Measurements from ENCODE around the gene UNC5CL. TPM values are rescaled to one million over a fixed set of nuclear protein-coding genes. Genes with fewer than 3 reads are reported as not detected.

Gene UNC5CL
- polyA plus RNA-seq, 1 donor (not counting 4 experiments of a cell fraction or from before 2014, with no cell fraction given), result 0.34 TPM

DNA sequence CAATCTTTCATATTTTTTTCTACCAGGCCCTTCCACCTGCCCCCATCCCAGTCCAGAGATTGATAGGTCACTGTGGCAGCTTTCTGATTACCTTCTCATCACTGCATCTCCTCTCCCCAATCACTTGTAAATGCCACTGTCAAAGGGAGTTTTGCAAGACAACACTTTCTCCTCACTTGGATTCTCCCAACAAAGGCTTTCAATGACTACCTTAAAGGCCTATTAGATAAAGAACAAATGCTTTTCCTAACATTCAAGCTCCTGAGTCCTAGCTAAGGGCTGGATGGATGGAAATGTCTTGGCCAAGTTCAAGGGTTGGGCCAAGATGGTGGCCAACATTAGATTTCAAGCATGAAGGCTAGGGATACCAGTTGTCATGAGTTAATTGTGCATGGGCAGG, 55.3 kb downstream of the UNC5CL start:
- H3K27me3 ChIP-seq (ENCODE audit: control insufficient read depth, extremely low read depth, insufficient read depth, low read length), result peaks cover 7% of the 10 kb centered on the region
- no peak for DNase-seq (ENCODE audit: low read depth, low spot score)
- no peak for FAIRE-seq
- no peaks in the 10 kb centered on the region for H3K36me3 ChIP-seq (ENCODE audit: control insufficient read depth in 2 of 2, extremely low read depth in 1 of 2, insufficient read depth in 2 of 2, low read length in 2 of 2)
- dilution Hi-C loops (cut with MboI; ENCODE audit: extremely low pct_ligation_motif_present, low sequenced_read_pairs), result no loop called here
- H3K4me2 ChIP-seq (ENCODE audit: control insufficient read depth, extremely low read depth, insufficient read depth, low read depth, low read length), result no peak overlapping the region
- no peak overlapping the region for H3K4me3 ChIP-seq (ENCODE audit: control insufficient read depth in 2 of 3, extremely low read depth in 1 of 3, insufficient read depth in 2 of 3, low read depth in 1 of 3, low read length in 3 of 3)
- no peak overlapping the region for H3K27ac ChIP-seq (ENCODE audit: control insufficient read depth, insufficient read depth, low read length)
- no peak overlapping the region for H3K9ac ChIP-seq (ENCODE audit: control insufficient read depth, extremely low read depth, insufficient read depth, low read length)
- TF ChIP-seq, protein P1, sequence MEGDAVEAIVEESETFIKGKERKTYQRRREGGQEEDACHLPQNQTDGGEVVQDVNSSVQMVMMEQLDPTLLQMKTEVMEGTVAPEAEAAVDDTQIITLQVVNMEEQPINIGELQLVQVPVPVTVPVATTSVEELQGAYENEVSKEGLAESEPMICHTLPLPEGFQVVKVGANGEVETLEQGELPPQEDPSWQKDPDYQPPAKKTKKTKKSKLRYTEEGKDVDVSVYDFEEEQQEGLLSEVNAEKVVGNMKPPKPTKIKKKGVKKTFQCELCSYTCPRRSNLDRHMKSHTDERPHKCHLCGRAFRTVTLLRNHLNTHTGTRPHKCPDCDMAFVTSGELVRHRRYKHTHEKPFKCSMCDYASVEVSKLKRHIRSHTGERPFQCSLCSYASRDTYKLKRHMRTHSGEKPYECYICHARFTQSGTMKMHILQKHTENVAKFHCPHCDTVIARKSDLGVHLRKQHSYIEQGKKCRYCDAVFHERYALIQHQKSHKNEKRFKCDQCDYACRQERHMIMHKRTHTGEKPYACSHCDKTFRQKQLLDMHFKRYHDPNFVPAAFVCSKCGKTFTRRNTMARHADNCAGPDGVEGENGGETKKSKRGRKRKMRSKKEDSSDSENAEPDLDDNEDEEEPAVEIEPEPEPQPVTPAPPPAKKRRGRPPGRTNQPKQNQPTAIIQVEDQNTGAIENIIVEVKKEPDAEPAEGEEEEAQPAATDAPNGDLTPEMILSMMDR (optimal IDR thresholded peaks at IDR 0.05 in 1 of 3, IDR thresholded peaks at IDR 0.05 in 1 of 3, conservative IDR thresholded peaks at IDR 0.05 in 1 of 3; ENCODE audit: extremely low read depth in 1 of 3, insufficient read depth in 2 of 3, low read length in 3 of 3), result no peak
- no peak for TF ChIP-seq EZH2 (IDR thresholded peaks at IDR 0.05; ENCODE audit: low read length)
- H2AFZ ChIP-seq (ENCODE audit: control insufficient read depth, low read length), result no peak overlapping the region
- no peaks in the 10 kb centered on the region for H3K4me1 ChIP-seq (ENCODE audit: control insufficient read depth, extremely low read depth, insufficient read depth, low read length)
- no peaks in the 10 kb centered on the region for H3K79me2 ChIP-seq (ENCODE audit: control insufficient read depth, insufficient read depth, low read length)
- no peaks in the 10 kb centered on the region for H3K9me3 ChIP-seq (ENCODE audit: control insufficient read depth, low read depth, low read length)
- no peaks in the 10 kb centered on the region for H4K20me1 ChIP-seq (ENCODE audit: control insufficient read depth, extremely low read depth, insufficient read depth, low read length)
- H3K9me1 ChIP-seq (ENCODE audit: control insufficient read depth, extremely low read depth, insufficient read depth, low read length), result no peaks in the 10 kb centered on the region

DNA sequence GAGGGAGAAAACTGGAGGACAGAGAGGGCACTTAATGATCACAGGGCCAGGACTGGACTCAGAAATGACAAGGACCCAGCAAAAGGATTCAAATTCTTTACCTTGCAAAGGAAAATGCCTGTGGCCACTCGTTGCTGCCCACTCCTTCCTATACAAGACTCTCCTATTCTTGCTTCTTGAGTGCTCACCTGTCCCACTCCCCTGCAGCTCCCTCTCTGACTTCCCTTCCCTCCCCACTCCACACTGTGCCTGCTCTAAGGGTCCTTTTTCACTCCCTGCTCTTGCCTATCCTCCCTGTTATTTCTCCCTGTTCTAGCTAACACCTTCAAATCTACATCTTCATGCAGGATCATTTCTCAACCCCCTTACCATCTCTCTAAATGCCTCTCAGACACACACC, 56.1 kb downstream of the UNC5CL start:
- no peaks in the 10 kb centered on the region for H3K4me1 ChIP-seq (ENCODE audit: control insufficient read depth, extremely low read depth, insufficient read depth, low read length)
- H3K4me3 ChIP-seq (ENCODE audit: control insufficient read depth in 2 of 3, extremely low read depth in 1 of 3, insufficient read depth in 2 of 3, low read depth in 1 of 3, low read length in 3 of 3), result no peak overlapping the region
- TF ChIP-seq, protein P1 (optimal IDR thresholded peaks at IDR 0.05 in 1 of 3, IDR thresholded peaks at IDR 0.05 in 1 of 3, conservative IDR thresholded peaks at IDR 0.05 in 1 of 3; ENCODE audit: extremely low read depth in 1 of 3, insufficient read depth in 2 of 3, low read length in 3 of 3), result no peak
- no peak for TF ChIP-seq EZH2 (IDR thresholded peaks at IDR 0.05; ENCODE audit: low read length)
- H3K9ac ChIP-seq (ENCODE audit: control insufficient read depth, extremely low read depth, insufficient read depth, low read length), result no peak overlapping the region
- no peaks in the 10 kb centered on the region for H4K20me1 ChIP-seq (ENCODE audit: control insufficient read depth, extremely low read depth, insufficient read depth, low read length)
- DNase-seq (ENCODE audit: low read depth, low spot score) (no peak), FAIRE-seq (no peak)
- no peak overlapping the region for H3K4me2 ChIP-seq (ENCODE audit: control insufficient read depth, extremely low read depth, insufficient read depth, low read depth, low read length)
- no peak overlapping the region for H2AFZ ChIP-seq (ENCODE audit: control insufficient read depth, low read length)
- no peak overlapping the region for H3K27ac ChIP-seq (ENCODE audit: control insufficient read depth, insufficient read depth, low read length)
- H3K36me3 ChIP-seq (ENCODE audit: control insufficient read depth in 2 of 2, extremely low read depth in 1 of 2, insufficient read depth in 2 of 2, low read length in 2 of 2), result no peaks in the 10 kb centered on the region
- peaks cover 7% of the 10 kb centered on the region for H3K27me3 ChIP-seq (ENCODE audit: control insufficient read depth, extremely low read depth, insufficient read depth, low read length)
- no peaks in the 10 kb centered on the region for H3K9me3 ChIP-seq (ENCODE audit: control insufficient read depth, low read depth, low read length)
- no peaks in the 10 kb centered on the region for H3K9me1 ChIP-seq (ENCODE audit: control insufficient read depth, extremely low read depth, insufficient read depth, low read length)
- dilution Hi-C loops (cut with MboI; ENCODE audit: extremely low pct_ligation_motif_present, low sequenced_read_pairs), result no loop called here
- H3K79me2 ChIP-seq (ENCODE audit: control insufficient read depth, insufficient read depth, low read length), result no peaks in the 10 kb centered on the region

Measured in keratinocyte (primary cell).